Keratinocyte (primary cell): ENCODE results near the gene NALF2. TPM values are rescaled to one million over a fixed set of nuclear protein-coding genes. Genes with fewer than 3 reads are reported as not detected.

Experiments
- DNase-seq: peaks from one replicate; pipeline ENCODE4 v3.0.0-alpha.2; 2011; ENCODE audit warnings: low read depth, missing footprints, low spot score
- FAIRE-seq: peaks from 2 replicates; lab custom pipeline; 2011; peaks lifted over from hg19 to GRCh38; lab: Jason Lieb, UNC
- H2AFZ ChIP-seq: 2 replicates; pipeline ENCODE4 v1.6.0; 2012; ENCODE audit warnings: low read length, control low read depth, inconsistent platforms; ENCODE audit not compliant: control insufficient read depth
- H3K27ac ChIP-seq: 2 replicates; pipeline ENCODE4 v1.5.1; 2011; ENCODE audit warnings: low read length; ENCODE audit not compliant: control insufficient read depth, insufficient read depth
- H3K27me3 ChIP-seq: 3 replicates; pipeline ENCODE4 v1.6.0; 2011; ENCODE audit warnings: low read length; ENCODE audit not compliant: control insufficient read depth, insufficient read depth; ENCODE audit errors: extremely low read depth
- H3K36me3 ChIP-seq, 2 experiments: 2 replicates in 1 of 2; 3 replicates in 1 of 2; pipeline ENCODE4 v1.5.1; 2011; ENCODE audit warnings: low read length in 2 of 2, mild to moderate bottlenecking in 1 of 2; ENCODE audit not compliant: control insufficient read depth in 2 of 2, insufficient read depth in 2 of 2; ENCODE audit errors: extremely low read depth in 1 of 2
- H3K4me1 ChIP-seq: 3 replicates; pipeline ENCODE4 v1.5.1; 2011; ENCODE audit warnings: low read length; ENCODE audit not compliant: control insufficient read depth, insufficient read depth; ENCODE audit errors: extremely low read depth
- H3K4me2 ChIP-seq: 3 replicates; pipeline ENCODE4 v1.6.0; 2011; ENCODE audit warnings: low read depth, low read length; ENCODE audit not compliant: control insufficient read depth, insufficient read depth; ENCODE audit errors: extremely low read depth
- H3K4me3 ChIP-seq, 3 experiments: fragments of 200-600 bp in 1 of 3; sonication (generic) in 1 of 3; 2 replicates in 2 of 3; 3 replicates in 1 of 3; pipeline ENCODE4 v1.5.1; 2011 to 2016; ENCODE audit warnings: low read length in 3 of 3, mild to moderate bottlenecking in 3 of 3, control low read depth in 2 of 3, inconsistent platforms in 1 of 3, low read depth in 1 of 3, mixed read lengths in 1 of 3, mixed run types in 1 of 3, moderate library complexity in 1 of 3; ENCODE audit not compliant: control insufficient read depth in 2 of 3, insufficient read depth in 2 of 3; ENCODE audit errors: extremely low read depth in 1 of 3
- H3K79me2 ChIP-seq: 2 replicates; pipeline ENCODE4 v1.6.0; 2012; ENCODE audit warnings: low read length; ENCODE audit not compliant: control insufficient read depth, insufficient read depth
- H3K9ac ChIP-seq: 3 replicates; pipeline ENCODE4 v1.6.0; 2011; ENCODE audit warnings: low read length; ENCODE audit not compliant: control insufficient read depth, insufficient read depth; ENCODE audit errors: extremely low read depth
- H3K9me1 ChIP-seq: 3 replicates; pipeline ENCODE4 v1.6.0; 2011; ENCODE audit warnings: low read length; ENCODE audit not compliant: control insufficient read depth, insufficient read depth; ENCODE audit errors: extremely low read depth
- H3K9me3 ChIP-seq: 2 replicates; pipeline ENCODE4 v1.5.1; 2012; ENCODE audit warnings: low read depth, low read length; ENCODE audit not compliant: control insufficient read depth
- H4K20me1 ChIP-seq: 3 replicates; pipeline ENCODE4 v1.6.0; 2011; ENCODE audit warnings: low read length; ENCODE audit not compliant: control insufficient read depth, insufficient read depth; ENCODE audit errors: extremely low read depth
- CTCF ChIP-seq, 3 experiments: IDR thresholded peaks in 1 of 3; conservative IDR thresholded peaks in 1 of 3; optimal IDR thresholded peaks in 1 of 3; 2 replicates in 2 of 3; 3 replicates in 1 of 3; pipeline versions ENCODE3 to v1.5.1; 2011; ENCODE audit warnings: low read length in 3 of 3, mild to moderate bottlenecking in 3 of 3, moderate library complexity in 2 of 3, control low read depth in 1 of 3, inconsistent platforms in 1 of 3; ENCODE audit not compliant: insufficient read depth in 2 of 3; ENCODE audit errors: extremely low read depth in 1 of 3
- EZH2 ChIP-seq: IDR thresholded peaks from one replicate; pipeline ENCODE4 v1.6.1; 2012; ENCODE audit warnings: inconsistent platforms, mild to moderate bottlenecking, low read length, moderate library complexity
- dilution Hi-C: fragments of 300-500 bp; cut with MboI; formaldehyde crosslinking; loops from one replicate; pipeline ENCODE4 v1.7.0; 2020; ENCODE audit warnings: low sequenced_read_pairs; ENCODE audit not compliant: extremely low pct_ligation_motif_present
- polyA plus RNA-seq, 5 experiments: library from polyadenylated mRNA; depleted of rRNA in 3 of 5; stranded (reverse) in 3 of 5; stranded (forward) in 1 of 5; unstranded in 1 of 5; fragments of >200 nt; gene quantifications; 1 replicate in 1 of 5; 2 replicates in 3 of 5; 3 replicates in 1 of 5; pipeline versions ENCODE4 v1.2.1 to v1.2.3, GENCODE V29; 2011 to 2012; ENCODE audit warnings: missing spikeins in 2 of 5, low read depth in 1 of 5, low replicate concordance in 1 of 5

NALF2 gene
- polyA plus RNA-seq, 1 donor (not counting 4 experiments of a cell fraction or from before 2014, with no cell fraction given): 2.5 TPM

- Histone ChIP-seq H3K4me3 (peak overlapping the region in 1 of 3 experiments; percentile 41), H3K4me1 (peaks cover 11% of the 10 kb centered on the region), H4K20me1 (no peaks in the 10 kb centered on the region), H3K27ac (peak overlapping the region; percentile 19), H3K9me3 (no peaks in the 10 kb centered on the region), H3K36me3 (no peaks in the 10 kb centered on the region), H3K9ac (no peak overlapping the region), H2AFZ (no peak overlapping the region), H3K79me2 (no peaks in the 10 kb centered on the region), H3K4me2 (peak overlapping the region; percentile 69), H3K9me1 (no peaks in the 10 kb centered on the region), H3K27me3 (no peaks in the 10 kb centered on the region)
- DNase-seq (no peak), FAIRE-seq (peak; percentile 79)
- TF ChIP-seq EZH2: no peak
- TF ChIP-seq CTCF (optimal IDR thresholded peaks at IDR 0.05 in 1 of 3, IDR thresholded peaks at IDR 0.05 in 1 of 3, conservative IDR thresholded peaks at IDR 0.05 in 1 of 3; ENCODE audit: extremely low read depth in 1 of 3, insufficient read depth in 2 of 3, low read length in 3 of 3): no peak
- dilution Hi-C loops: no loop called here
These were observed 10.4 kb upstream of the NALF2 start for GRCh38 chrX:69493766-69494165.

- TF ChIP-seq EZH2: no peak
- TF ChIP-seq CTCF (optimal IDR thresholded peaks at IDR 0.05 in 1 of 3, IDR thresholded peaks at IDR 0.05 in 1 of 3, conservative IDR thresholded peaks at IDR 0.05 in 1 of 3; ENCODE audit: extremely low read depth in 1 of 3, insufficient read depth in 2 of 3, low read length in 3 of 3): no peak
- Histone ChIP-seq H3K9me3 (no peaks in the 10 kb centered on the region), H3K27ac (no peak overlapping the region), H3K9ac (no peak overlapping the region), H2AFZ (no peak overlapping the region), H3K36me3 (no peaks in the 10 kb centered on the region), H3K27me3 (peaks cover 5% of the 10 kb centered on the region), H4K20me1 (no peaks in the 10 kb centered on the region), H3K4me2 (no peak overlapping the region), H3K4me3 (no peak overlapping the region), H3K4me1 (peaks cover 11% of the 10 kb centered on the region), H3K79me2 (no peaks in the 10 kb centered on the region), H3K9me1 (no peaks in the 10 kb centered on the region)
- DNase-seq (no peak), FAIRE-seq (no peak)
- dilution Hi-C loops: no loop called here
These were observed 7.9 kb upstream of the NALF2 start for GRCh38 chrX:69496183-69496582.
